PC-3 (cell line): ENCODE data around the gene PDAP1. TPM values are rescaled to one million over a fixed set of nuclear protein-coding genes. Genes with fewer than 3 reads are reported as not detected.

Experiments
- ATAC-seq: fragments of 200-7000 bp; cut with Tn5 transposase; 2 replicates; pipeline ENCODE4 v1.9.1; 2020; ENCODE audit warnings: mild to moderate bottlenecking, moderate library complexity
- BruUV-seq: library from RNA; stranded (reverse); fragments of 400-500 nt; replicated peaks from 2 replicates; lab custom pipeline; 2021; lab: Mats Ljungman, UMichigan
- CTCF ChIA-PET: fragments of 300-600 bp; sonication (Branson Sonifier 250); formaldehyde crosslinking; loops from one replicate; lab custom pipeline; 2022; ENCODE audit warnings: antibody characterized with exemption; lab: Charles Lee
- POLR2A ChIA-PET: fragments of 300-600 bp; sonication (Branson Sonifier 250); formaldehyde crosslinking; loops from one replicate; lab custom pipeline; 2022; ENCODE audit warnings: antibody characterized with exemption; ENCODE audit not compliant: unreplicated experiment; lab: Charles Lee
- DNase-seq: peaks from one replicate; pipeline ENCODE4 v3.0.0-alpha.2; 2015
- H2AFZ ChIP-seq: fragments of 300-600 bp; sonication (generic); 2 replicates; pipeline ENCODE4 v1.6.0; 2016; ENCODE audit warnings: antibody characterized with exemption, low read length
- H3F3A ChIP-seq: fragments of 300-600 bp; sonication (generic); one replicate; pipeline ENCODE4 v1.6.0; 2017; ENCODE audit warnings: antibody characterized with exemption, low read length, control low read depth, mild to moderate bottlenecking; ENCODE audit not compliant: unreplicated experiment
- H3K27ac ChIP-seq: fragments of 300-600 bp; sonication (generic); 2 replicates; pipeline ENCODE4 v1.5.1; 2016; ENCODE audit warnings: mild to moderate bottlenecking, low read length
- H3K27me3 ChIP-seq: fragments of 300-600 bp; sonication (generic); 2 replicates; pipeline ENCODE4 v1.6.1; 2016; ENCODE audit warnings: low read length, mixed read lengths
- H3K36me3 ChIP-seq: fragments of 300-600 bp; sonication (generic); 2 replicates; pipeline ENCODE4 v1.6.1; 2016; ENCODE audit warnings: low read depth, mixed run types, low read length, mixed read lengths
- H3K4me1 ChIP-seq: fragments of 300-600 bp; sonication (generic); 2 replicates; pipeline ENCODE4 v1.5.1; 2016; ENCODE audit warnings: low read length; ENCODE audit not compliant: insufficient read depth
- H3K4me2 ChIP-seq: fragments of 300-600 bp; sonication (generic); 2 replicates; pipeline ENCODE4 v1.6.0; 2016; ENCODE audit warnings: low read length
- H3K4me3 ChIP-seq: fragments of 300-600 bp; sonication (generic); 2 replicates; pipeline ENCODE4 v1.5.1; 2016; ENCODE audit warnings: mild to moderate bottlenecking, low read length, mixed read lengths
- H3K79me2 ChIP-seq: fragments of 300-600 bp; sonication (generic); 2 replicates; pipeline ENCODE4 v1.6.1; 2017; ENCODE audit warnings: low read length, mixed read lengths
- H3K9ac ChIP-seq: fragments of 300-600 bp; sonication (generic); 2 replicates; pipeline ENCODE4 v1.6.0; 2016; ENCODE audit warnings: mild to moderate bottlenecking, low read length
- H3K9me2 ChIP-seq: fragments of 300-600 bp; sonication (generic); replicated peaks from 2 replicates; pipeline ENCODE4 v1.6.1; 2016; ENCODE audit warnings: mixed run types, low read length, mixed read lengths
- H3K9me3 ChIP-seq: fragments of 300-600 bp; sonication (generic); 2 replicates; pipeline ENCODE4 v1.6.1; 2016; ENCODE audit warnings: low read length, mixed read lengths
- H4K20me1 ChIP-seq: fragments of 300-600 bp; sonication (generic); 2 replicates; pipeline ENCODE4 v1.6.1; 2016; ENCODE audit warnings: low read length, mixed read lengths
- EZH2 ChIP-seq: fragments of 300-600 bp; sonication (generic); IDR thresholded peaks from one replicate; pipeline ENCODE4 v1.6.1; 2017; ENCODE audit warnings: antibody characterized with exemption, mild to moderate bottlenecking, low read length; ENCODE audit not compliant: unreplicated experiment
- EZH2phosphoT487 ChIP-seq: fragments of 300-600 bp; sonication (generic); IDR thresholded peaks from 2 replicates; pipeline ENCODE4 v1.6.1; 2018; ENCODE audit warnings: mild to moderate bottlenecking, antibody characterized with exemption, low read length, borderline replicate concordance
- intact Hi-C: fragments of 100-400 bp; cut with micrococcal nuclease; formaldehyde crosslinking; loops from 2 replicates; pipeline ENCODE4 v1.9.0; 2023
- total RNA-seq: library from RNA; depleted of rRNA; stranded (reverse); fragments of >200 nt; gene quantifications from 2 replicates; pipeline ENCODE4 v1.2.3, GENCODE V29; 2014
- TF ChIP-seq, protein P1 (sequence below): fragments of 300-600 bp; sonication (generic); conservative IDR thresholded peaks from 2 replicates; pipeline ENCODE4 v1.5.1; 2017; ENCODE audit warnings: antibody characterized with exemption, low read depth, mild to moderate bottlenecking, low read length

PDAP1 gene
- total RNA-seq, 1 experiment from 2014 or later: 58.6 TPM

DNA sequence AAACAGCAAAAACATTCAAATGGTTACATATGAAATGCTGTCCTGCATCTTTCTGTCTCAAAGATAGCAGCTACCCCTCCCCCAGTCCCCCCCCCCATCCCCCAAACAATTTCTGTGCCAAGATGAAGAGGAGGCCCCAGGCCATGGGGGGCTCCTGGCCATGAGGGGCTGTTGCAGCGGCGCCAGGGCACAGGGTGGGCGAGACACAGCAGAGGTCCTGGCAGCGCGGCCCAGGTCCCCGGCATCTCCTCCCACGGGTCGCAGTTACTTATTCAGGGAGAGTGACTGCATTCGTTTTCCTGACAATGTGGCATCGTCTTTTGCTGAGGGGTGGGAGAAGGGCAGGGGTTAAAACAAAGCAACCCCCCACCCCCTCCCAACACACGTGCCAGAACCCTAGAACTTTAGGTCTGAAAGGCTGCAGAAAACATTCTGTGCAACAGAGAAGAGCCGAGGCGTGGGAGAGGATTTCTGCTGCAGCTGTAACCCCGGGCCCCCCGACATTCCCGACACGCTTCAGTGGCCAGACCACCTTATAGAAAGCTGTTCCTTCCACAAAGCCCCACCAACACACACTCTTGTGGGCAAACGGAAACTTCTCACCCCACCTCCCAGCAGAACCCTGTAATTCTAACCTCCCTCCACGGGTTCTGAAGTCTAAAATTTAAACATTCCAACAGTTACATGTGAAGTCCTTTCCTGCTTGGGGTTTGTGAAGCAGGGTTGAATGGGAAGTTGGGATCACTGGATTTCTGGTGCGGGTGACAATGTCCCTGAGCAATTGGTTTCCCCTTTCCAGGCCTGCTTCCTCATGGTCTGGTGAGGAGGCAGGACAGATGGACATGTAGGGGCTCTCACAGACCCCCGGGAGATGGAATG lies 11.7 kb downstream of the PDAP1 start:
- H3K4me1 ChIP-seq: no peaks in the 10 kb centered on the region
- no peaks in the 10 kb centered on the region for H3K9me3 ChIP-seq
- no peaks in the 10 kb centered on the region for H3K9me2 ChIP-seq
- ChIA-PET POLR2A (no interaction called here), CTCF (interaction anchor here (0.6 kb wide), 1 partner anchor 183 kb away, joined by 3 read pairs; no protein-coding TSS in a partner anchor)
- no peak overlapping the region for H3K4me3 ChIP-seq
- no peak for ATAC-seq
- intact Hi-C loops: no loop called here
- TSS peak; percentile 5 for BruUV-seq
- H4K20me1 ChIP-seq: 0 out of 2 replicates have a peak, but pooled peaks cover 2% of the 10 kb centered on the region
- no peak for DNase-seq
- H3K9ac ChIP-seq: no peak overlapping the region
- H3K27ac ChIP-seq: no peak overlapping the region
- H3K79me2 ChIP-seq: no peaks in the 10 kb centered on the region
- no peaks in the 10 kb centered on the region for H3K27me3 ChIP-seq
- H3K4me2 ChIP-seq: no peak overlapping the region
- no peak overlapping the region for H2AFZ ChIP-seq
- H3K36me3 ChIP-seq: peaks cover 22% of the 10 kb centered on the region
- TF ChIP-seq, protein P1, sequence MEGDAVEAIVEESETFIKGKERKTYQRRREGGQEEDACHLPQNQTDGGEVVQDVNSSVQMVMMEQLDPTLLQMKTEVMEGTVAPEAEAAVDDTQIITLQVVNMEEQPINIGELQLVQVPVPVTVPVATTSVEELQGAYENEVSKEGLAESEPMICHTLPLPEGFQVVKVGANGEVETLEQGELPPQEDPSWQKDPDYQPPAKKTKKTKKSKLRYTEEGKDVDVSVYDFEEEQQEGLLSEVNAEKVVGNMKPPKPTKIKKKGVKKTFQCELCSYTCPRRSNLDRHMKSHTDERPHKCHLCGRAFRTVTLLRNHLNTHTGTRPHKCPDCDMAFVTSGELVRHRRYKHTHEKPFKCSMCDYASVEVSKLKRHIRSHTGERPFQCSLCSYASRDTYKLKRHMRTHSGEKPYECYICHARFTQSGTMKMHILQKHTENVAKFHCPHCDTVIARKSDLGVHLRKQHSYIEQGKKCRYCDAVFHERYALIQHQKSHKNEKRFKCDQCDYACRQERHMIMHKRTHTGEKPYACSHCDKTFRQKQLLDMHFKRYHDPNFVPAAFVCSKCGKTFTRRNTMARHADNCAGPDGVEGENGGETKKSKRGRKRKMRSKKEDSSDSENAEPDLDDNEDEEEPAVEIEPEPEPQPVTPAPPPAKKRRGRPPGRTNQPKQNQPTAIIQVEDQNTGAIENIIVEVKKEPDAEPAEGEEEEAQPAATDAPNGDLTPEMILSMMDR: no peak
- no peak for TF ChIP-seq EZH2
- TF ChIP-seq EZH2phosphoT487: no peak
- no peaks in the 10 kb centered on the region for H3F3A ChIP-seq

DNA sequence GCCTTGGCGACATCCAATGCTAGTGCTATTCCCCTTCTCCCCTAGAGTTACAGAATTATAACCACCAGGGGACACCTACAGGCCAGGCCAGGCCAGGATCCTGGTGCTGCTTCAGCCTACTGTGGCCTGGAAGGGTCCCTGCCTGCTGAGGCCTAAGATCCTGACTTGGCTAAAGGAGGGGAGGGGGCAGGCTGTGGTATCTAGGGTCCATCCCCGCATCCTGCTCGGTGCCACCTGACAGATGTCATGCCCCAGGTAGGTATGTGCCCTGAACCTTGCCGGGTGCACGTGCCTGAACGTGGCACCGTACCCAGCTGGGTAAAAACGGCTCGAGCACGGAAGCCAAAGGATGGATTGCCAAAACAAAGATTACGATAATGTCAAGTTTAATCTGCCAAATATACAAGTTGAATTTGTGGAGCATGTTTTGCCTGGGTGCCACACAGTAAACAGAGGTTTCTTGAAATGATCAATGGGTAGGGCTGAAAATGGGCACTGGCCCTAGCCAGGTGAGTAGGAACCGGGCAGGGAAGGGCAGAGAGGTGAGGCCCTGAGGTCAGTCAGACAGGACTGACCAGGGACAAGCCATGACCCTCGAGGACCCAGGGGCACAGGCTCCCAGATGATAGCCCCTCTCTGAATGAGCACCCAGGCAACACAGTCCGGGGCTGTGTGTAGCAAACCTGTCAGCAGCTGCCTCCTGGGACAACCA lies 12.6 kb downstream of the PDAP1 start:
- Histone ChIP-seq H3K4me2 (no peak overlapping the region), H4K20me1 (0 out of 2 replicates have a peak, but pooled peaks cover 2% of the 10 kb centered on the region), H3K27ac (no peak overlapping the region), H3K27me3 (no peaks in the 10 kb centered on the region), H3K4me3 (no peak overlapping the region), H3K4me1 (no peaks in the 10 kb centered on the region), H3F3A (no peaks in the 10 kb centered on the region), H3K9me3 (no peaks in the 10 kb centered on the region), H3K9me2 (no peaks in the 10 kb centered on the region), H3K79me2 (no peaks in the 10 kb centered on the region), H2AFZ (no peak overlapping the region), H3K36me3 (peaks cover 17% of the 10 kb centered on the region), H3K9ac (no peak overlapping the region)
- CTCF ChIA-PET: no interaction called here
- no peak for TF ChIP-seq EZH2
- TF ChIP-seq, protein P1: no peak
- no peak for TF ChIP-seq EZH2phosphoT487
- POLR2A ChIA-PET: no interaction called here
- no peak for DNase-seq
- BruUV-seq: TSS peak; percentile 88
- ATAC-seq: no peak
- intact Hi-C loops: no loop called here
